Measurements from ENCODE around the gene XIST. TPM values are rescaled to one million over a fixed set of nuclear protein-coding genes. Genes with fewer than 3 reads are reported as not detected.

The XIST gene
- total and polyA plus RNA-seq, 2 donors (not counting 1 experiment from before 2014, with no cell fraction given), result 0.07 to 97.9 TPM

GRCh38 chrX:73867144-73867543 lies 14.6 kb upstream of the XIST start:
- TF ChIP-seq EZH2 (IDR thresholded peaks at IDR 0.05; ENCODE audit: low read length, missing control alignments) (no peak), CTCF (conservative IDR thresholded peaks at IDR 0.05 in 1 of 2, IDR thresholded peaks at IDR 0.05 in 1 of 2; ENCODE audit: low read depth in 1 of 2, low read length in 2 of 2) (no peak)
- no peak overlapping the region for H3K27ac ChIP-seq (ENCODE audit: insufficient read depth, low read length)
- no peak overlapping the region for H3K9ac ChIP-seq (ENCODE audit: insufficient read depth, low read length)
- no peaks in the 10 kb centered on the region for H3K4me1 ChIP-seq (ENCODE audit: control insufficient read depth, extremely low read depth, insufficient read depth, low read length)
- no peak overlapping the region for H3K4me3 ChIP-seq (replicated peaks in 1 of 4; ENCODE audit: control extremely low read depth in 1 of 4, insufficient read depth in 1 of 4, low read depth in 3 of 4, low read length in 4 of 4)
- H3K36me3 ChIP-seq (ENCODE audit: control insufficient read depth, insufficient read depth, low read length), result no peaks in the 10 kb centered on the region
- H3K4me2 ChIP-seq (ENCODE audit: extremely low read depth, insufficient read depth, low read length), result no peak overlapping the region
- no peak overlapping the region for H2AFZ ChIP-seq (ENCODE audit: low read length)
- DNase-seq (ENCODE audit: low read depth in 2 of 2), result no peak
- H3K9me3 ChIP-seq (ENCODE audit: control insufficient read depth, insufficient read depth, low read depth, low read length), result no peaks in the 10 kb centered on the region
- no peaks in the 10 kb centered on the region for H4K20me1 ChIP-seq (ENCODE audit: control insufficient read depth, extremely low read depth, insufficient read depth, low read length)
- H3K79me2 ChIP-seq (ENCODE audit: control insufficient read depth, insufficient read depth, low read length), result no peaks in the 10 kb centered on the region
- H3K27me3 ChIP-seq (ENCODE audit: control insufficient read depth, insufficient read depth, low read length), result no peaks in the 10 kb centered on the region

DNA sequence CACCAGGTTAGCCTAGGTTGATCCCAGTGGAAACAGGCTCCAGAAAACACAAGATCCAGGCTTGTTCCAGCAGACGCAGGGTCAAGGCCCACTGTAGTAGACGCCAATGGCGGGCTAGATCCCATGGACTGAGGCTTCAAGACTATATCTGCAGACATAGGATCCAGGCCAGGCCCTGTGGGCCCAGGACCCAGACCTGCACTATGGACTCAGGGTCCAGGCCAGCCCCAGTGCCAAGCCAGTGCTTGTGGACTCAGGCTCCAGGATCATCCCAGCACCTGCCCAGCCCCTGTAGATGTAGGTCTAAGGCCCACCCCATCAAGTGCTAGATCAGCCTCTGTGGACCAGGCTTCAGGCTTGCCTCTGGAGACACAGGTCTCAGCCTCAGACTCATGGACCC lies 11.3 kb upstream of the XIST start:
- Histone ChIP-seq H3K79me2 (ENCODE audit: control insufficient read depth, insufficient read depth, low read length) (no peaks in the 10 kb centered on the region), H3K9me3 (ENCODE audit: control insufficient read depth, insufficient read depth, low read depth, low read length) (no peaks in the 10 kb centered on the region), H3K4me2 (ENCODE audit: extremely low read depth, insufficient read depth, low read length) (no peak overlapping the region), H3K9ac (ENCODE audit: insufficient read depth, low read length) (no peak overlapping the region), H2AFZ (ENCODE audit: low read length) (no peak overlapping the region), H3K4me1 (ENCODE audit: control insufficient read depth, extremely low read depth, insufficient read depth, low read length) (no peaks in the 10 kb centered on the region), H3K27ac (ENCODE audit: insufficient read depth, low read length) (no peak overlapping the region), H4K20me1 (ENCODE audit: control insufficient read depth, extremely low read depth, insufficient read depth, low read length) (no peaks in the 10 kb centered on the region), H3K4me3 (replicated peaks in 1 of 4; ENCODE audit: control extremely low read depth in 1 of 4, insufficient read depth in 1 of 4, low read depth in 3 of 4, low read length in 4 of 4) (no peak overlapping the region), H3K27me3 (ENCODE audit: control insufficient read depth, insufficient read depth, low read length) (no peaks in the 10 kb centered on the region), H3K36me3 (ENCODE audit: control insufficient read depth, insufficient read depth, low read length) (no peaks in the 10 kb centered on the region)
- no peak for DNase-seq (ENCODE audit: low read depth in 2 of 2)
- TF ChIP-seq EZH2 (IDR thresholded peaks at IDR 0.05; ENCODE audit: low read length, missing control alignments) (no peak), CTCF (conservative IDR thresholded peaks at IDR 0.05 in 1 of 2, IDR thresholded peaks at IDR 0.05 in 1 of 2; ENCODE audit: low read depth in 1 of 2, low read length in 2 of 2) (no peak)

DNA sequence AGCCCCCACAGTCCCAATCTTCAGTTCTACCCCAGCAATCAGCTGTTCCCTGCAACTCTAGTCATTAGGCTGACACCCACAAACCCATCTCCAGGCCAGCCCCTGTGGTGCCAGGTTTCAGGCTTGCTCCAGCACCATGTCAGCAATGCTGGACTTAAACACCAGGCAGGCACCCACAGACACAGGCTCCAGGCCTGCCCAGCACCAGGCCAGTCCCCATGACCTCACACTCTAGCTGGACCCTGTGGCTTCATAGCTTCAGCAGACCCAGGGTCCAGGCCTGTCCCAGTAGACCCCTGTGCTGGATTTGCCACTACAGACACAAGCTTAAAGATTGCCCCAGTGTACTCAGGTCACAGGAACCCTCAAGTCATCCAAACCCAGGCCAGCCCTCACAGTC lies 10.8 kb upstream of the XIST start:
- Histone ChIP-seq H3K4me3 (replicated peaks in 1 of 4; ENCODE audit: control extremely low read depth in 1 of 4, insufficient read depth in 1 of 4, low read depth in 3 of 4, low read length in 4 of 4) (no peak overlapping the region), H3K27ac (ENCODE audit: insufficient read depth, low read length) (no peak overlapping the region), H3K79me2 (ENCODE audit: control insufficient read depth, insufficient read depth, low read length) (no peaks in the 10 kb centered on the region), H3K4me2 (ENCODE audit: extremely low read depth, insufficient read depth, low read length) (no peak overlapping the region), H3K36me3 (ENCODE audit: control insufficient read depth, insufficient read depth, low read length) (no peaks in the 10 kb centered on the region), H3K9ac (ENCODE audit: insufficient read depth, low read length) (no peak overlapping the region), H2AFZ (ENCODE audit: low read length) (no peak overlapping the region), H4K20me1 (ENCODE audit: control insufficient read depth, extremely low read depth, insufficient read depth, low read length) (no peaks in the 10 kb centered on the region), H3K27me3 (ENCODE audit: control insufficient read depth, insufficient read depth, low read length) (no peaks in the 10 kb centered on the region), H3K4me1 (ENCODE audit: control insufficient read depth, extremely low read depth, insufficient read depth, low read length) (no peaks in the 10 kb centered on the region), H3K9me3 (ENCODE audit: control insufficient read depth, insufficient read depth, low read depth, low read length) (no peaks in the 10 kb centered on the region)
- TF ChIP-seq EZH2 (IDR thresholded peaks at IDR 0.05; ENCODE audit: low read length, missing control alignments) (no peak), CTCF (conservative IDR thresholded peaks at IDR 0.05 in 1 of 2, IDR thresholded peaks at IDR 0.05 in 1 of 2; ENCODE audit: low read depth in 1 of 2, low read length in 2 of 2) (no peak)
- no peak for DNase-seq (ENCODE audit: low read depth in 2 of 2)
